GM19043 (cell line): ENCODE results near the gene PINLYP.
A peak's percentile ranks its signal among the peaks of the same experiment; 100 is the strongest.
"Not testable (repeated sequence)": the region's sequence is repeated elsewhere in the genome, so short reads cannot be mapped to it uniquely, and the experiment has no call there.

Experiments used
- ATAC-seq: cut with Tn5 transposase; IDR thresholded peaks from one replicate; pipeline ENCODE4 v1.9.1; 2021; ENCODE audit warnings: low read depth; ENCODE audit not compliant: unreplicated experiment

Gene PINLYP

DNA sequence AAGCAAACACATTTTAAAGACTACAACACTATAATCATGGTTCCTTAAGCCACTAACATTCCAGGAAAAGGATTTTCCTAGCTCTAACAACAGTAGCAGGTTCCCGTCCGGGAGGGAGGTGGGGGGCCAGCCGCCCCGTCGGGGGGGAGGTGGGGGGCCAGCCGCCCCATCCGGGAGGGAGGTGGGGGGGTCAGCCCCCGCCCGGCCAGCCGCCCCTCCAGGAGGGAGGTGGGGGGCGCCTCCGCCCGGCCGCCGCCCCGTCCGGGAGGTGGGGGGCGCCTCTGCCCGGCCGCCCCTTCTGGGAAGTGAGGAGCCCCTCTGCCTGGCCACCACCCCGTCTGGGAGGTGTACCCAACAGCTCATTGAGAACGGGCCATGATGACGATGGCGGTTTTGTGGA, 27.7 kb upstream of the PINLYP start:
- ATAC-seq = not testable (repeated sequence)

- ATAC-seq = no peak
These were observed 26.9 kb upstream of the PINLYP start for GRCh38 chr19:43548706-43549105.

DNA sequence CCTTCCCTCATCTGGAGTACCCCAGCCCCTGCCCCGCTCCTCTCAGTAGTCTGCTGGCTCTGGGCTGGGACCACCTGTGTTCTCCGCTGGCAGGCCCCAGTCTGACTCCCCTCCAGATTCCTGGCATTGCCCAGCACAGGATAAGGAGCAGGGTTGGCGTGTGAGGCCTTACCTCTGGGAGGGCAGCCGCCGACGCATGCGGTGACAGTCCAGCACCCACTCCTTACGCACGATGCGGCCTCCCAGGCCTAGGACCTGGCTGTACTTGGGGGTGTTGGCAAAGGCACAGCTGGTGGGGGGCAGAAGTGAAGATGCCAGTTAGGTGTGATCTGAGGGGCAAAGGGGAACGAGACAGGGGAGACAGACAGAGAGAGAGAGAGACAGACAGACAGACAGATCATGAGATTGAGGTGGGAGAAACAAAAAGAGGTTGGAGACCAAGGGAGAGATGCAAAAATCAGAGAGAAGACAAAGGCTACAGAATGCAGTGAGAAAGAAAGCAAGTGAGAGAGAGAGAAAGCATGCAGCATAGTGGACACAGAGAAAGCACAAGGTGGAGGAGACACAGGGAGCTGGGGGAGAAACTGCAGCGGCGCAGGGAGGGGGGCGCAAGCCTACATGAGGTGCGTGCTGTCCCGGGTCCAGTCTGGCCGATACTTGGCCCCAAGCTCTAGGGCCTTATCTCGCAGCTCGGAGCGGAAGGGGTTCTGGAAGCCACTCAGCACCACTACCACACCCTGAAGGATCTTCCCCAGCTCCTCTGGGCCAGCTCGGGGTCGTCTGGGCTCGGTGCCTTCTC, 24.0 kb upstream of the PINLYP start:
- no peak for ATAC-seq

DNA sequence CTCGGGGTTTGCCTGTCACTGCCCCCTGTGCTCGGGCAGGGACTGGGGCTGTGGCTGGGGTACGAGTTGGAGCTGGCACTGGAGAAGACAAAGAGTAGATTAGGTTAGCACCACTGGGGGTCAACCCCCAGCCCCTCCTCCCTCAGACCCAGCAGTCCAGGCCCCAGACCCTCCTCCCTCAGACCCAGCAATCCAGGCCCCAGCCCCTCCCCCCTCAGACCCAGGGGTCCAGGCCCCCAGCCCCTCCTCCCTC, 23.5 kb upstream of the PINLYP start:
- no peak for ATAC-seq

DNA sequence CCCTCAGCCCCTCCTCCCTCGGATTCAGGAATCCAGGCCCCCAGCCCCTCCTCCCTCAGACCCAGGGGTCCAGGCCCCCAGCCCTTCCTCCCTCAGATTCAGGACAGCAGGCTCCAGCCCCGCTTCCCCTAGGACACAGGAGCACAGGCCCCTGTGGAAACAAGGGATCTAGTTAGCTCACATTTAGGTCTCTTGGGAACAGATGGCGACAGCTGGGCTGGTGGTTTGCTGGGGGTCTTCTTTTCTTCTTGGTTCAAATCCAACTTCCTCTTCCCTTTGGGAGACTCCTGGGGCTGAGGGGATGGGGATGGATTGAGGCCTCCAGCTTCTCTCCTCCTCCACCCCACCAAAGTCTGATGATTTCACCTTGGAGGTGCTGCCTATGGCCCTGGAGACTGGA, 23.0 kb upstream of the PINLYP start:
- no peak for ATAC-seq

DNA sequence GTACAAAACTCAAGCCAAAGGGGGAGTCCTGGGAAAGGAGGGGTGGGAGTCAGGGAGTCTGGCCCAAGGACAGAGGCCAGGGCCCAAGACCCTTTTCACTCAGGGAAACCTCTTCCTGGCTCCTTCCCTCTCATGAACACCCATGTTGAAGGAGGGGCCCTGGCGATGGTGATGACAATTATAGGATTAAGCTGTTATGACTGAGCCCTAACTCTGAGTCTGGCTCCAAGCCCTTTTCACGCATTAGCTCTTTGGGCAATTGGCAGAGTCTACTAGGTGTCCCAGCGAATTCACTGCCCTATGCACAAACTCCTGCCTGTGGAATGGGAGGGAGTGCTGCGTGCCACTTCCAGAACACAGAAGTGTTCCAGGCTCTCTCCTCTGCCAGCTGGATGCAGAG, 21.9 kb upstream of the PINLYP start:
- no peak for ATAC-seq

- ATAC-seq = no peak
These were observed 21.2 kb upstream of the PINLYP start for GRCh38 chr19:43554317-43554895.

GRCh38 chr19:43555185-43555770, 20.3 kb upstream of the PINLYP start:
- no peak for ATAC-seq

DNA sequence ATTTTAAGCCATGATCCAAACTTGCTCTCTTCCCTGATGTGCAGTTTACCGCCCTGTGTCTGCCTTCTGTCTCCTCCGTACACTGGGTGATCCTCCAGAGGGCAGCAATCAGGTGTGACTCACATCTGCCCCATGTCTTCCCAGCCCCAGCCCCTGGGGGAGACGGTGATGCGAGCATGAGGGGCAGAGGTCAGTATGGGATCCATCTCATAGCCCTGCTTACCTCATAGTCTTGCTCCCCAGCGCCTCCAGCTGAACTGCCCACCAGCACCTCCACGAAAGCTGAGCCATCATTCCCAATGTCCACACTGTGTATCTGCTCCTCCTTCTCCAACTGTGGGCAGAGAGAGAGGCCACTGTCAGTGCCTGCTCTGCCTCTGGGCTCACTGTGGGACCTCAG, 14.9 kb upstream of the PINLYP start:
- no peak for ATAC-seq

DNA sequence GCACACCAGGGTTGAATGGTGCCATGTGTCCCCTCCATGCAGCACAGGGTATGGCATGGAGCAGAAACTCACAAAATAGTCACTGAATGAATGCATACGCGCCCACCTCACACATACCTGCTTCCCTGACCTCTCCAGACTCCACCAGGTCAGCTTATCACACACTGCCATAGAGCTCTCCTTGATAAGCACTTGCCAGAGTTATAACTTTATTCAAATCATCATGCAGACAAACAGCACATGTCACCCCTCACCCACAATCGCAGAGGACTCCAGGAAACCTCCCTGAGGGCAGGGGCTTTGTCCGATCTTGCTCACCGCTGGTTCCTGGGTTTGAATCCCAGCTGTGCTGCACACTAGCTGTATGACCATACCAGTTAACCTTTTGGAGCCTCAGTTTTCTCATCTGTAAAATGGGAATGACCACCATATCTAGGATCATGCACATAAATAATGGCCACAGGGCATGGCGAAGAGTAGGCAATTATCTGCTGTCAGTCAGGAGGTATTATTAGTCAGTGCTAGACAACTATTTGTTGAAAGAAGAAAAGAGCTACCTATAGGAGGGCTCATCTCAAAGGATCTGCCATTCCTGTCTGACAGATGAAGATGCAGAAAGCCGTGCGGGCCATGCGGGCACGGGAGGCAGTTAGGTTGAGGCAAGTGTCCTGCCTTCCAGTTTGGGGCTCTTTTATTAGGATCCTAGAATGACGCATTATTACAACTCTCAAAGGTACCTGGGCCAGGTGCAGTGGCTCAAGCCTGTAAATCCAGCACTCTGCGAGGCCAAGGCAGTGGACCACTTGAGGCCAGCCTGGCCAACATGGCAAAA, 14.2 kb upstream of the PINLYP start:
- no peak for ATAC-seq

GRCh38 chr19:43562226-43562697, 13.3 kb upstream of the PINLYP start:
- ATAC-seq = no peak

DNA sequence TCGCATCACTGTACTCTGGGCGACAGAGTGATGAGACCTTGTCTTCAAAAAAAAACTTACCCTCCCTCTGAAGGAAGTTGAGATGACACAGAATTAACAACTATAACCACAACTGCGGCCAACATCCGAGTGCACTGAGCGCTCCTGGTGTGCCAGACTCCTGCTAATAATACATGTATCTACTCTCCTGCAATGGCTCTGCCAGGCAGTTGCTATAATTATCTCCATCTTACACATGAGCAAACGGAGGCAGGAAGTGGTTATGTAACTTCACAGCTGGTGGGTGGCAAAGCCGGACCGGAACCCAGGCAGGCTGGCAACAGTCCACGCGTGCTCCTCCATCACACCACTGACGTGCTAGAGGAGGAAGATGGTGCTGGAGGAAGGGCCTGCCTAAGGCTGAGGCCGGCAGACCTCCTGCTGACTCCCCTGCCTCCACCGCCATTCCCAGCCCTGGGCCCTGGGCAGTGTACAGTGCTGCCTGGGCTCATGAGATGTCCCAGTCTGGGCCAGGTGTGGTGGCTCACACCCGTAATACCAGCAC, 12.8 kb upstream of the PINLYP start:
- peak; percentile 57 for ATAC-seq

DNA sequence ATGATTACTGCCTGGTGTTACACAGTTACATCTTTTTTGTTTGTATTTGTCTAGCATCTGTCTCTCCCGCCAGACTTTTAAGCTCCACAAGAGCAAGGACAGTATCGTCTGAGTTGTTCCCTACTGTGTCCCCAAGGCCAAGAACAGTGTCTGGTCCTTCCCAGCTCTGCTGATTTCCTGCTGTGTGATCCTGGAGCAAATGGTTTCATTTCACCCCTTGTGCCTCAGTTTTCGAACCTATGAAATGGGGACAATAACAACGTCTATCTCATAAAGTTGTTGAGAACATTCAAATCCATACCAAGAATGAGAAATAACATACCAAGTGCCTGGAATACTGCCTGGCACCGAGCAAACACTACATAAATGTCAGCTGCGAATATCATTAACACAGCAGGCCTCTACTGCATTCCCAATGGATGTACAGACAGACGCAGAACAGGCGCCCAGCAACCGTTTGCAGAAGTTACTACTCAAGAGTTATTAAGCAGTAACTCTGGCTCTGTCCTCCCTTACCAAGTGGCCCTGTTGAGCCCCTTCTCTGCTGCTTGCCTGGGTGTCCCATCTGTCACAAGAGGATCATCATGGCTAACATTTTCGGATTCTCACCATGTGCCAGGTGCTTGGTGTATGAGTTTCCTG, 11.7 kb upstream of the PINLYP start:
- no peak for ATAC-seq

DNA sequence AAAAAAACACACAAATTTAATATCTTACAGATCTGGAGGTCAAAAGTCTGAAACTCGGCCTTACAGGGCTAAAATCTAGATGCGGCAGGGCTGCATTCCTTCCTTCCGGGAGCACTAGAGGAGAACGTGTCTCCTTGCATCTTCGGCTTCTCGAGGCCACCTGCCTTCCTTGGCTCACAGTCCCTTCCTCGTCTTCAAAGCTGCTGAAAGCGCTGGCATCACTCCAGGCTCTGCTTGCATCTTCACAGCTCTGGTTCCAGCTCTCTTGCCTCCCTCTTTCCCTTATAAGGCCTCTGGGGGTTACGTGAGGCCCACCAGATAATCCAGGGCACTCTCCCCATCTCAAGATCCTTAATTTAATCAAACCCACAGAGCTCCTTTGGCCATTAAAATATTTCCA, 10.8 kb upstream of the PINLYP start:
- no peak for ATAC-seq

DNA sequence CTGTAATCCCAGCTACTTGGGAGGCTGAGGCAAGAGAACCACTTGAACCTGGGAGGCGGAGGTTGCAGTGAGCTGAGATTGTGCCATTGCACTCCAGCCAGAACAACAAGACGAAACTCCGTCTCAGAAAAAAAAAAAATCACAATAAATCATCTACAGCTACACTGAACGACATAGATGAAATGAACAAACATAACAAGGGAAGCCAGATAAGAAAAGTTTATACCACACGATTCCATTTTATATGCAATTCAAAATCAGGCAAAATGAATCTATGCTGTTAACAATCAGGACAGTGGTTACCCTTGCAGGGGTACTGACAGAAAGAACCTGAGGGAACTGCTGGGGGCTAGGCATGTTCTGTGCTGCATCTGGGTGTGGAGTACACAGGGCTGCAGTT, 5.9 kb upstream of the PINLYP start:
- ATAC-seq = no peak

DNA sequence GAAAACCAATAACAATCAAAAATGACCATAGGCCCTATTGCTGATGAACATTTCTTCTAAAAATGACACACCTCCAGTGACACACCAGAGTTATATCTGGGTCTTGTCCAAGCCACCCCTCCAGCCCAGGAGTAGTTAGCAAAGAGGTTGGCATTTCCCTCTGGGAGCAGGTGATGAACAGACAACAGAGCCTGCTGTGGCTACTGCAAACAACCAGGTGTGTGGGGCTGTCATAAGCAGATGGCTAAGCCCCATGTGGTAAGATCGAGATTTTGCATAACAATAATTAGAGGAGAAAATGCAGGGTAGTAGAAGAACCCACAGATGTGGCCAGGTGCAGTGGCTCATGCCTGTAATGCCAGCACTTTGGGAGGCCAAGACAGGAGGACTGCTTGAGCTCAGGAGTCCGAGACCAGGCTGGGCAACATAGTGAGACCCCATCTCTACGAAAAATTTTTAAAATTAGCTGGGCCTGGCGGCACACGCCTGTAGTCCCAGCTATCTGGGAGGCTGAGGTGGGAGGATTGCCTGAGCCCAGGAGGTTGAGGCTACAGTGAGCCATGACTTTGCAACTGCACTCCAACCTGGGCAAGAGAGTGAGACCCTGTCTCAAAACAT, 5.3 kb upstream of the PINLYP start:
- no peak for ATAC-seq

DNA sequence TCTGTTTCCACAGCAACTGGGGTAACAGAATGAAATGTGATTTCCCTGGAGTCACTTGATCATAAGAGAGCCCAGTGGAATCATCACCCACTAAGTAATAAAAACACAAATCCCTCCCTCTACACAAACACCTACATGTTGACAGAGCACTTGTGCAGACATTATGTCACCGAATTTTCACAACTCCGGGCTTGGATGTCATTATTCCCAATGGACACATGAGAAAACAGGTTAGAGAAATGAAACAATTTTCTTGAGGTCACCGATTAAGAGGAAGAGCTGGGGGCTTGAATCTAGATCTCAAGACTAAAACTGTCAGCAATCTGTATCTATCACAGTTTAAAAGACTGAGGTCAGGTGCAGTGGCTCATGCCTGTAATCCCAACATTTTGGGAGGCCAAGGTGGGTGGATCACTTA, 3.4 kb upstream of the PINLYP start:
- ATAC-seq = no peak

GRCh38 chr19:43574424-43575155, 1.0 kb upstream of the PINLYP start:
- ATAC-seq = no peak
